NCI-H446 (cell line): ENCODE data around the gene ACVR1.
"Not testable (repeated sequence)": the region's sequence is repeated elsewhere in the genome, so short reads cannot be mapped to it uniquely, and the experiment has no call there.

Source experiments
- DNase-seq, 2 experiments: peaks; one replicate each; lab custom pipeline; 2025; lab: John Stamatoyannopoulos, UW

ACVR1 gene

GRCh38 chr2:157894694-157895435 lies 18.7 kb upstream of the ACVR1 start:
- peak in 1 of 2 experiments; percentile 10 for DNase-seq

- DNase-seq = no peak
These were observed 17.5 kb upstream of the ACVR1 start for GRCh38 chr2:157893611-157894010.

DNA sequence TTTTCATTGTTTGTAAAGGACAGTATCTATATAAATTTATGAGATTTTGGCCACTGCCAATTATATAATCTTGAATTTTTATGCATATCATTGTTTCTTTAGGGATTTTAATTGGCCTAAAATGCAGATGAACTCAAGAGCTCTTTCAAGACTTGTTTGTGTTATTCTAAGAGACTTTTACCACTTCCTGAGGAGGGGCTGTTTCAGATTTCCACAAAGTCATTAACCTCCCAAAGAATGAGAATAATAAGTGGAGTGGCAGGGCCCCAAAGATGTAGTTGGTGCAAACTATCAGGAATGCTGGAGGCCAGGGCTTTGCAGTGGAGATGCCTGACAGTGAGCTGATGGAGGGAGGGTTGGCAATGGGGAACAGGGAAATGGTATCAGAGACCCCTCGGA lies 15.5 kb upstream of the ACVR1 start:
- DNase-seq = no peak

GRCh38 chr2:157890969-157891642 lies 15.0 kb upstream of the ACVR1 start:
- DNase-seq = no peak

- no peak for DNase-seq
These were observed 11.8 kb upstream of the ACVR1 start for GRCh38 chr2:157887946-157888345.

- DNase-seq = not testable (repeated sequence)
These were observed 8.4 kb upstream of the ACVR1 start for GRCh38 chr2:157884533-157884932.

DNA sequence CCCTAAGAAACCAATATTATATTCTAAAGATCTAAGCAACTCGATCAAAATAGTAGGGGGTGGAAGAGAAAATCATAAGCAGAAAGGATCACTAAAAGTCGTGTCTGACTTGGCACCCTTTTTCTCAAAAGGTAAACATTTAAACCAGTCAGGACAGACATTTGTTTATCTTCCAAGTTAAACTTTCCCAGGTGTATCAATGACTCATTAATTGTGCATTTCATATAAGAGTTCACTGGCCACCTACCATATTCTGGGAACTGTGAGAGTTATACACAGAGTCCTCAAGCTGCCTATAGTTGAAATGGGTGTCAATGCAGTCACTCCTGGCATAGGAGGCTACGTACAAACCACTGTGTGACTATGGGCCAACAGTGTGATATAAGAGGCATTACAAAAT lies 4.8 kb upstream of the ACVR1 start:
- DNase-seq = no peak

- no peak for DNase-seq
These were observed 1.8 kb upstream of the ACVR1 start for GRCh38 chr2:157877761-157878400.

DNA sequence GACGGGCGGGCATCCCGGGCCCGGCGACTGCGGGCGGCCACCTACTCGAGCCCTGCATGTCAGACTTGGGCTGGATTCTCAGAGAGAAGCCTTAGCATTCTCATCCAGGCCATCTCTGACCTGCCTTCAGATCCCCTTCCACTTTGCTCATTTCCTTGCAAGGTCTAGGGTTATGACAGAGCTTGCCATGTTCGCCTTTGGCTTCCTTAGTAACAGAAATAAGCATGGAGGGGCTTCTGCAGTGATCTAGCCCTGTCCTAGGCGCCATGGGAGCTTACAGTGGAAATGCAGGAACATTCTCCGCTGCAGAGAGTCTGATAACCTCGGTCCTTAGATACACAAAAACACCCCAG lies 632 bp upstream of the ACVR1 start:
- DNase-seq = no peak

DNA sequence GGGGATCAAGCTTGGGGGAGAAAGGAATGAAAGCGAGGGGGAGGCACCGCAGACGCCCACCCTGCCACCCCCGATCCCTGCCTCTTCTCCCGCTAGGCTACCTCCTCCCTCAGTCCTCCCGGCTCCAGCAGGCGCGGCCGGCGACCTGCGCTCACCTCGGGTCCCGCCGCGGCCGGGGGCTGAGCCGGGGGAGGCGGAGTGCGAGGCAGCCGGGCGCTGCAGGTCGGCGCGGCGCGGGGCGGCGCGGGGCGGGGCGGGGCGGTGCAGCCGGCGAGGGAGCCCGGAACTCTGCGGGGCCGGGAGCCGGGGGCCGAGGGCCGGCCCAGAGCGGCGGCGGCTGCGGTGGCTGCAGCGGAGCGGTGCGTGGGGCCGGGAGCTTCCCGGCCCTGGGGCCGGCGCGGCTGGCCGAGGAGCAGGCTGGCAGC lies 477 bp downstream of the ACVR1 start:
- DNase-seq = no peak

- peak in 1 of 2 experiments; percentile 25 for DNase-seq
These were observed 1.0 kb downstream of the ACVR1 start for GRCh38 chr2:157874997-157875640.

- DNase-seq = no peak
These were observed 1.8 kb downstream of the ACVR1 start for GRCh38 chr2:157874348-157874747.

- DNase-seq = no peak
These were observed 3.3 kb downstream of the ACVR1 start for GRCh38 chr2:157872791-157873190.

DNA sequence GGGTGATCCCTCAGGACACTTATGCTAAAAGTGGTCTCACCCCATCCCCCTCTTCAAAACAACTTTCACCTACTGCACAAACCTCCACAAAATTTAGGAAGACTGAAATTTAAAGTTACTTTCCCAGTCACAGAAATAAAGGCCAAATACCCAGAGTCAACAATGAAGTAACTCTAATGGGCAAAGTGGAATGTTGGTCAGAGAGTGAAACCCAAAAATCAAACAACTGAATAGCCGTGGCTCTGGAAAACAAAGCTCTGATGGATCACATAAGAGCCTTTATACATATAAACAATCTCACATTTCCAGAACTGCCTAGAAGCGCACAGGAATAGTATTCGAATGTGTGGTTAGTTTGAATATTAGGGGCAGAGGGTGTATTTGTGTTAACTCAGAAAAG lies 4.7 kb downstream of the ACVR1 start:
- DNase-seq = no peak

DNA sequence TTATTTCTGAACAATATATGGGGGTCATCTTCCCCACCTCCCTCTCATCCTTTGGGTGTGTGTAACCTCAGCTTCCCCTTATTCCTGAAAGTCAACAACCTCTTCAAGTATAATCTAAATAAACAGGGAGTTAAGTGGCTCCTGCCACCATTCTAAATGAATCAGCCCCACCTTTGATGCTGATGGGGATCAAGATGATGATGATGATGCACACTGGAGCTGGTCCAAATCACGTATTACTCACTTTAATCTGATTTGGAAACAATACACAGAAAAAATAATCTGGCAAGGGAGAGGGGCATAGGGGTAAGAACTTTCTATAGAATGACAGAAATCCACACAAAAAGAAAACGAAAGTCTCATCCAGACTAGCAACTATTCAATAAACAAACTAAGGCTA lies 7.1 kb downstream of the ACVR1 start:
- no peak for DNase-seq

DNA sequence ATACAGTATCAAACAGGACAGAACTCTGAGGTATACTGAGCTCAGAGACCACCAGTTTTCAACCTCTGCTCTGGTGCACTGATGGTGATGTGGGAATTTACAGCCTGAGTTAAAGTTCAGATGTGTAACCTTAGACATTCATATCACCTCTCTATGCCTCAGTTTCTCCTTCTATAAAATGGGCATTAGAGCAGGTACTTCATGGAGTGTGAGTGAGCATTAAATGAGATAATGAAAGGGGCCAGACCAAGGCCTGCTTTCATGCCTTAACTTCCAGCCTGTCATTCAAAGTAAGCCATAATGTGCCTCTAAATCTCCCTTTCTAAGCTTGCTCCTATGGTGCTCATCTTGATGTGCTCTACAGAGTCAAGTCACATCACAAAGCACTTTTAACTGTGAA lies 8.4 kb downstream of the ACVR1 start:
- DNase-seq = no peak

DNA sequence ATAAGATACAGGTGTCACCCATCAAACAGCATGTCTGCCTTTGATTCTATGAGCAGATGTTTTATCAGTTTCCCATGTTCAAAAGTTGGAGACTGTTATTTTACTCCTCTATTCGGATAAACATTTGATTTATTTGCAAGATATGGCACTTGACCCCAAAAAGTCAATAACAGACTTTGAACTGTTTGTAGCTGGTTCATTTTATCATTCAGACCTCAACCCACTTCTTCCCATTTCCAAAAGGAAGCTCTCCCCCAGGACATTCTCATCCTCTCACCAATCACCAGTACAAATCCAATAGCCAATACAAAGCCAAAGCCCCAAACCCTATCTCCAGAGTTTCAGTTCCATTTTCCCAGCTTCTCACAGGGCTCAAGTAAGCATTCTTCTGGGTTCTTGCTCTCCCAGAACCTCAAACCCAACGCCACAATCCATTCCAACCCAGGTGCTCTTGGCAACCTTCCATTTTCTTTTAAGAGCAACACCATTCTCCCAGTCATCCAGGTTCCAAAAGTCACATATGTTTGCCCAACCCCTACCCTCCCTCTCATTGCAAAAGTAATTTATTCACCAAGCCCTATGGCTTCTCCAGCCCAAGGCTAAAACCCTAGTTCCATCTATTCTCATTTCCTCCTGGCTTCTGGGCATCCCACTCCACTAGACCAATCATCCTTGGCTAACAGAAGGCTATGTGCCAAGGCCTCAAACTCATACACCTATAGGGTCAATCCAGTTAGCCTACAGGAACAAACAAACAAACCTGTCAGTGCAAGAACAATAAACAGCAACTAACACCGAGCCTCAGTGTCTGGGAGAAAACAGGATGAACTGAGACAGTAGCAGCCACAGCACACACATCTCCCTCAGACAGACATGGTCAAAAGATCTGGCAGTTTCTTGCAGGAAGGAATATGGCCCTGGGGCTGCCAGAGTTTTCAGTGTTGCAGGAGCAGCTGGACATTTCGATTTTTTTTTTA lies 9.2 kb downstream of the ACVR1 start:
- DNase-seq = no peak

DNA sequence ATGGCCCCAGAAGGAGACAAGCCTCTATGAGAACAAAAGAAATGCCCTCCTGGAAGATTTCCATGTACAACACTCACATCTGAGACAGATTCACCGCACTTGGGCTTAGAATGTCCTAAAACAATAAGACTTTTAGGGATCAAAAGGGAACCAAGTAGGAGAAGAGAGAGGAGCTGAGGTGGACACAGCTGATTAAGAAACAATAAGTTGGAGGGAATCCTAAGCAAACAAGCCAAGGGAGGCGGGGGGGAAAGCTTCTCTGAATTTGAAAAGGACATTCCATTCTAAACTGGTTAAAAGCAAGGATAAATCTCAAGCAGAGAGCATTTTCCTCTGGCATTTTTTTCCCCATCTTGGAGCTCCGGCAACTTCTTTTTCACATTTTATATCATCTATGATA lies 9.9 kb downstream of the ACVR1 start:
- no peak for DNase-seq

GRCh38 chr2:157864857-157865430 lies 11.2 kb downstream of the ACVR1 start:
- no peak for DNase-seq

DNA sequence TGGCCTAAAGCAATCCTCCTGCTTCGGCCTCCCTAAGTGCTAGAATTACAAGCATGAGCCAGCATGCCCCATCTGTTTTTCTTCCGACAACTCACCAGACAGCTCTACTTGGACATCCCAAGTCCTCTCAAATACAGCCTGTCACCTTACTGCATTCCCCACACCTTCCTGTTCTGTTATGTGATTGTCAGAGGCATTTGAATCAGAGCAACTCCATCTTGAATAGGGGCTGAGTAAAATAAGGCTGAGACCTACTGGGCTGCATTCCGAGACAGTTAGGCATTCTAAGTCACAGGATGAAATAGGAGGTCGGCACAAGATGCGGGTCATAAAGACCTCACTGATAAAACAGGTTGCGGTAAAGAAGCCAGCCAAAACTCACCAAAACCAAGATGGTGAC lies 17.3 kb downstream of the ACVR1 start:
- no peak for DNase-seq

GRCh38 chr2:157857881-157858280 lies 18.2 kb downstream of the ACVR1 start:
- no peak for DNase-seq
